GM12878 (cell line): Measurements from ENCODE around the gene OPRD1. TPM values are rescaled to one million over a fixed set of nuclear protein-coding genes. Genes with fewer than 3 reads are reported as not detected.

ENCODE experiments used
- ATAC-seq: fragments of 200-7000 bp; cut with Tn5 transposase; 3 replicates; pipeline ENCODE4 v1.9.1; 2020; ENCODE audit warnings: mild to moderate bottlenecking, moderate library complexity
- BruUV-seq: library from RNA; stranded (reverse); fragments of 400-500 nt; replicated peaks from 2 replicates; lab custom pipeline; 2021; lab: Mats Ljungman, UMichigan
- CTCF ChIA-PET: fragments of 300-600 bp; sonication (Branson Sonifier 250); formaldehyde crosslinking; extraction: SDS; loops from one replicate; lab custom pipeline; 2021; ENCODE audit warnings: inconsistent platforms; lab: Yijun Ruan, JAX
- POLR2A ChIA-PET: fragments of 350-600 bp; formaldehyde crosslinking; extraction: SDS; loops from one replicate; lab custom pipeline; 2021; ENCODE audit warnings: inconsistent platforms; lab: Charles Lee
- RAD21 ChIA-PET: fragments of 300-600 bp; sonication (Branson Sonifier 250); formaldehyde crosslinking; loops from one replicate; lab custom pipeline; 2023; ENCODE audit warnings: antibody characterized with exemption; ENCODE audit not compliant: unreplicated experiment; lab: Charles Lee
- SMC1A ChIA-PET: fragments of 300-600 bp; sonication (Branson Sonifier 250); formaldehyde crosslinking; loops from one replicate; lab custom pipeline; 2023; ENCODE audit not compliant: unreplicated experiment, uncharacterized antibody; lab: Charles Lee
- DNase-seq: peaks from one replicate; pipeline ENCODE4 v3.0.0-alpha.2; 2011; ENCODE audit warnings: low read depth, low spot score
- FAIRE-seq: peaks from 3 replicates; lab custom pipeline; 2011; peaks lifted over from hg19 to GRCh38; lab: Jason Lieb, UNC
- H2AFZ ChIP-seq: 2 replicates; pipeline ENCODE4 v1.6.0; 2011; ENCODE audit warnings: low read depth, low read length, control low read depth; ENCODE audit not compliant: control insufficient read depth
- H3K27ac ChIP-seq: 2 replicates; pipeline ENCODE4 v1.5.1; 2011; ENCODE audit warnings: control low read depth; ENCODE audit not compliant: control insufficient read depth, insufficient read depth
- H3K27me3 ChIP-seq, 2 experiments: replicated peaks in 1 of 2; 2 replicates each; pipeline versions ENCODE4 v1.6.0 to v1.6.1; 2011; ENCODE audit warnings: low read length in 1 of 2; ENCODE audit not compliant: control insufficient read depth in 2 of 2, insufficient read depth in 2 of 2
- H3K36me3 ChIP-seq, 2 experiments: 2 replicates each; pipeline ENCODE4 v1.5.1; 2011; ENCODE audit warnings: low read length in 1 of 2; ENCODE audit not compliant: control insufficient read depth in 2 of 2, insufficient read depth in 2 of 2
- H3K4me1 ChIP-seq: 2 replicates; pipeline ENCODE4 v1.6.1; 2011; ENCODE audit warnings: mild to moderate bottlenecking, low read length, moderate library complexity, mixed read lengths; ENCODE audit not compliant: control insufficient read depth, insufficient read depth
- H3K4me2 ChIP-seq: 2 replicates; pipeline ENCODE4 v1.6.0; 2011; ENCODE audit warnings: control low read depth; ENCODE audit not compliant: control insufficient read depth, insufficient read depth
- H3K4me3 ChIP-seq: fragments of 200-600 bp; sonication (generic); 2 replicates; pipeline ENCODE4 v1.5.1; 2016
- H3K79me2 ChIP-seq: 2 replicates; pipeline ENCODE4 v1.6.0; 2011; ENCODE audit warnings: low read length; ENCODE audit not compliant: control insufficient read depth, insufficient read depth
- H3K9ac ChIP-seq: 2 replicates; pipeline ENCODE4 v1.8.0; 2011; ENCODE audit warnings: low read length, control low read depth, mixed read lengths; ENCODE audit not compliant: control insufficient read depth, insufficient read depth
- H3K9me3 ChIP-seq: replicated peaks from 3 replicates; pipeline ENCODE4 v1.5.1; 2011; ENCODE audit warnings: mild to moderate bottlenecking, low read length; ENCODE audit not compliant: control insufficient read depth, insufficient read depth
- H4K20me1 ChIP-seq: 2 replicates; pipeline ENCODE4 v1.6.0; 2011; ENCODE audit not compliant: control insufficient read depth, insufficient read depth
- CHD2 ChIP-seq: IDR thresholded peaks from 2 replicates; pipeline ENCODE4 v1.6.1; 2011; ENCODE audit warnings: low read depth, low read length, improper control_type of control experiment, borderline replicate concordance
- IRF3 ChIP-seq: fragments of 450-650 bp; IDR thresholded peaks from 2 replicates; pipeline ENCODE4 v1.6.1; 2014; ENCODE audit warnings: mild to moderate bottlenecking
- RELA ChIP-seq: fragments of 450-650 bp; IDR thresholded peaks from 2 replicates; pipeline ENCODE4 v1.8.0; 2014; ENCODE audit warnings: borderline replicate concordance; ENCODE audit not compliant: partially characterized antibody
- REST ChIP-seq: IDR thresholded peaks from 2 replicates; pipeline ENCODE4 v1.6.1; 2012; ENCODE audit warnings: mild to moderate bottlenecking, low read depth, low read length
- SPI1 ChIP-seq: IDR thresholded peaks from 2 replicates; pipeline ENCODE4 v1.6.1; 2011; ENCODE audit warnings: low read depth, mild to moderate bottlenecking, low read length, moderate library complexity, borderline replicate concordance; ENCODE audit not compliant: insufficient read depth
- WGBS: methylation state at CpG from one replicate; pipeline ENCODE4 v1.1.6; 2016; ENCODE audit warnings: low lambda C conversion rate; ENCODE audit not compliant: insufficient replicate concordance, insufficient coverage; ENCODE audit errors: missing lambda C conversion rate; 5-methylcytosine and 5-hydroxymethylcytosine counted together
- in situ Hi-C: fragments of 300-500 bp; cut with MboI; formaldehyde crosslinking; loops from 9 replicates; pipeline ENCODE4 v1.14.3; 2018; ENCODE audit warnings: mixed read lengths
- intact Hi-C: fragments of 100-400 bp; cut with micrococcal nuclease; formaldehyde crosslinking; loops from one replicate; pipeline ENCODE4 v1.14.2; 2022; ENCODE audit not compliant: unreplicated experiment
- polyA plus RNA-seq, 11 experiments: library from polyadenylated mRNA; depleted of rRNA in 4 of 11; unstranded in 6 of 11; stranded (reverse) in 5 of 11; fragments of >200 nt; fragmentation: Nextera tagmentation in 4 of 11; fragmentation: Illumina TruSeq in 1 of 11; extraction: Ambion mirVana in 4 of 11; extraction: Trizol in 1 of 11; gene quantifications; 1 replicate in 1 of 11; 2 replicates in 10 of 11; pipeline versions ENCODE4 v1.2.1 to v1.2.3, GENCODE V29; 2011 to 2016; ENCODE audit warnings: inconsistent platforms in 2 of 11, missing spikeins in 2 of 11, low read depth in 1 of 11
- total RNA-seq, 4 experiments: library from RNA; depleted of rRNA in 3 of 4; stranded (reverse); fragments of >200 nt in 3 of 4; fragmentation: Illumina TruSeq in 1 of 4; extraction: Trizol in 1 of 4; gene quantifications; 2 replicates each; pipeline versions ENCODE4 v1.2.1 to v1.2.3, GENCODE V29; 2013 to 2021

Gene OPRD1
- total and polyA plus RNA-seq, 10 of the 15 experiments (the other 5 are each of a cell fraction or from before 2014, with no cell fraction given), result 0.02 TPM; not detected in 8

- intact Hi-C loops (no loop called here), in situ Hi-C loops (no loop called here)
- no TSS peak for BruUV-seq
- ChIA-PET SMC1A (interaction anchor here (0.9 to 1.3 kb wide), 3 partner anchors 18 to 124 kb away, joined by 4 to 5 read pairs (median 4); no protein-coding TSS in a partner anchor), POLR2A (interaction anchor here (0.7 kb wide), 1 partner anchor 9 kb away, joined by 5 read pairs; no protein-coding TSS in a partner anchor), CTCF (interaction anchor here (1.0 kb wide), 1 partner anchor 10 kb away, joined by 3 read pairs; no protein-coding TSS in a partner anchor), RAD21 (interaction anchor here (0.7 kb wide), 1 partner anchor 26 kb away, joined by 3 read pairs; no protein-coding TSS in a partner anchor)
- Histone ChIP-seq H3K9me3 (no peaks in the 10 kb centered on the region; the same call in 2 of the 3 replicates), H3K4me3 (no peak overlapping the region), H3K79me2 (no peaks in the 10 kb centered on the region), H3K27ac (no peak overlapping the region), H3K27me3 (no peaks in the 10 kb centered on the region), H3K4me2 (no peak overlapping the region), H2AFZ (no peak overlapping the region), H3K9ac (no peak overlapping the region), H4K20me1 (no peaks in the 10 kb centered on the region), H3K4me1 (no peaks in the 10 kb centered on the region; the same call in 1 of the 2 replicates), H3K36me3 (no peaks in the 10 kb centered on the region; a peak in 1 of 4 replicates)
- FAIRE-seq, result no peak
- no peak for ATAC-seq
- DNase-seq, result no peak
- TF ChIP-seq SPI1 (no peak), IRF3 (no peak), CHD2 (no peak), REST (no peak), RELA (no peak)
- WGBS, result 94% methylated on average over 2 of the region's 2 CpGs
Measured at GRCh38 chr1:28909198-28909597, 97.2 kb downstream of the OPRD1 start.
